T-helper 1 cell treated with Interleukin-12 subunit alpha and Interleukin-12 subunit beta and Interleukin-4 antibody, amounts not matched to agents 30 μg/mL and 1 μg/mL, for 36 hours (primary cell): ENCODE measurements around the gene FANCE.

Experiments used
- H3K27ac Mint-ChIP-seq: one replicate; pipeline ENCODE4 v1.8.0; 2021; ENCODE audit warnings: mild to moderate bottlenecking, mixed read lengths
- H3K27me3 Mint-ChIP-seq: one replicate; pipeline ENCODE4 v1.8.0; 2021; ENCODE audit warnings: low read depth, mixed read lengths
- H3K36me3 Mint-ChIP-seq: one replicate; pipeline ENCODE4 v1.8.0; 2021; ENCODE audit warnings: low read depth, mixed read lengths
- H3K4me1 Mint-ChIP-seq: one replicate; pipeline ENCODE4 v1.8.0; 2021; ENCODE audit warnings: low read depth, mixed read lengths
- H3K4me3 Mint-ChIP-seq: one replicate; pipeline ENCODE4 v1.8.0; 2021; ENCODE audit warnings: mild to moderate bottlenecking, moderate library complexity, mixed read lengths
- H3K9me3 Mint-ChIP-seq: one replicate; pipeline ENCODE4 v1.8.0; 2021; ENCODE audit warnings: mixed read lengths

Gene FANCE

DNA sequence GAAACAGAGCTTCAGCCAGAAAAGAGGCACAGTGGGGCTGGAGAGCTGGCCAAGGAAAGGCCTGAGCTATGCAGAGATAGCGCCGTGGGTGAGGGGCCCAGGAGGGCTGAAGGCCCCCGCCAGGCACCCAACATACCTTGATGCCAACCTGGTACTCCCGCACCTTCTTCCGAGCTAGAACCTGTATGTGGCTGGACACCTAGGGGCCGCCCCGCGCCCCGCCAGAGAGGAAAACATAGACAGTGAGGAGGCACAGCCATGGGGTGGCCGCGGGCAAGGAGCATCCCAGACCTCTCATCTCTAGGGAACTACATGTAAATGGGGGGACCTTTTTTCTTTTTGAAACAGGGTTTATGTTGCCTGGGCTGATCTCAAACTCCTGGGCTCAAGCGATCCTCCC, 28.0 kb downstream of the FANCE start:
- H3K27ac Mint-ChIP-seq, result no peak overlapping the region
- no peaks in the 10 kb centered on the region for H3K36me3 Mint-ChIP-seq
- no peaks in the 10 kb centered on the region for H3K4me1 Mint-ChIP-seq
- H3K4me3 Mint-ChIP-seq, result no peak overlapping the region
- no peaks in the 10 kb centered on the region for H3K27me3 Mint-ChIP-seq
- H3K9me3 Mint-ChIP-seq, result no peaks in the 10 kb centered on the region

DNA sequence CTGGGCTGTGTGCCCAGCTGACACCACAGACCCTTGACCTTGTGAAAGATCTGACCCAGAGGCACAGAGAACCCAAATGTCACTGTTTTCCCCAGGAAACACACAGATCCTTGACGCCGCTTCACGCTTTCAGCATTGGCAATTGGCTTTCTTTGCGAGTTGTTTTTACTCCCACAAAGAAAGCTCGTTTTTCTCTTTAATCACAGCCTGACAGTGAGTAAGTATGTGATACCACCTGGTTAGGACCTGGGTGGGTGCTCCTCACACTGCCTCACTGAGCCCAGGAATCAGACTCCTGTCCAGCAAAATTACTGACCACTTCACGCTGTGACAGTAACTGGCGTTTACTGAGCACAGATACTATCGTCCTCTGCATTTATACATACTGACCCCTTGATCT, 29.1 kb downstream of the FANCE start:
- Mint-ChIP-seq H3K4me1 (no peaks in the 10 kb centered on the region), H3K9me3 (no peaks in the 10 kb centered on the region), H3K27me3 (no peaks in the 10 kb centered on the region), H3K36me3 (no peaks in the 10 kb centered on the region), H3K4me3 (no peak overlapping the region), H3K27ac (no peak overlapping the region)

DNA sequence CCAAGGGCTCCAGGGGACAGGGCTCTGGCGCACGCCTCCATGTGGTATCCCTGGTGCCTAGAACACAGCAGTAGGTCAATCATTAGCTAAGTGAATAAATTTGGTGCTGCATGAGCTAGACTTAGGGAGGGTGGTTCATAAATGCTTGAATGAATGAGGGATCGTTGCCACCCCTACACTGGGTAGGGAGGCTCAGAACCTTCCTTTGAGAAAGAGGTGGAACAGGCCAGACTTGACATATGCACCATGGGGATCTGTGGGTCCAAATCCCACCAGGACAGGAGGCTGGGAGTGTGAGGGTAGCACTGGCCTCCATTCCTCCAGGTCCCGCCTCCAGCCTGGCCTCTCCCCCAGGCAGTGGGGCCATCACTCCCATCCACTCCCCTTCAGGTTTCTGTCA, 30.9 kb downstream of the FANCE start:
- Mint-ChIP-seq H3K27ac (no peak overlapping the region), H3K36me3 (no peaks in the 10 kb centered on the region), H3K4me3 (no peak overlapping the region)

GRCh38 chr6:35483490-35483889, 31.4 kb downstream of the FANCE start:
- H3K27ac Mint-ChIP-seq, result no peak overlapping the region
- no peak overlapping the region for H3K4me3 Mint-ChIP-seq
- no peaks in the 10 kb centered on the region for H3K9me3 Mint-ChIP-seq
- H3K4me1 Mint-ChIP-seq, result peaks cover 8% of the 10 kb centered on the region
- H3K36me3 Mint-ChIP-seq, result no peaks in the 10 kb centered on the region
- H3K27me3 Mint-ChIP-seq, result no peaks in the 10 kb centered on the region

More for the DNA sequence above, 30.9 kb downstream of the FANCE start:
- no peaks in the 10 kb centered on the region for H3K9me3 Mint-ChIP-seq
- peaks cover 6% of the 10 kb centered on the region for H3K4me1 Mint-ChIP-seq
- no peaks in the 10 kb centered on the region for H3K27me3 Mint-ChIP-seq

DNA sequence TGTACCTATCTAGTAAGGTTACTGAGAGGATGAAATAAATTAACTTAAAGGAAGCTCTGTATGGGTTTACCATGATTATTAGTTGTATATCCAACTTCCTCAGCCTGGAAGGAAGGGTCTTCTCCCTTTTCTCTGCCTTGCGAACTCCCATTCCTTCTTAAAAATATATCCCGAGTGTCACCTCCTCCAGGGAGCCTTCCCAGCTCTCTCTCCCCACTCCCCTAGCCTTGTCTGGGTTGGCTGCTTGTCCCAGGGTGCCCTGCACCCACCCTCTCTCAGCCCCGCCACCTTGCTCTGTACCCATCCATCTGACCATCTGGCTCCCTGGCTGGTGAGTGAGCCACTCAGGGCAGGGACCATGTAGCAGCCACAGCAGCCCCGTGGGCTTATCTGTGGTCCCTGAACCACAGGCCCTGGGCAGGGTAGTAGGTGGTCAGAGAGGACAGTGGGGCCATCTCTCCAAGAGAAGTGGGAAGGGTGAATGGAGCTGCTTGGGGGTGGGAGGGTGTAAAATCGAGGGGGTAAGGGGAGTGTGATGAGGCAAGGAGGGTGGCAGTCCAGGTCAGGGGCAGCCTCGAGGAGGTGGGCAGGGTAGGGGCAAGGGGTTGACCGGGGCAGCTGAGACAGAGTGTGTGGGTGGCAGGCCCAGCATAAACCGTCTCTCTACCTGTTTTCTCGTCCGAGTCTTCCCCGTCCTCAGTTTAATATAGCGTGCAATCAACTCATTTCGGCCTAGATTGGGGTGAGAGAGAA, 31.9 kb downstream of the FANCE start:
- Mint-ChIP-seq H3K9me3 (no peaks in the 10 kb centered on the region), H3K4me3 (no peak overlapping the region), H3K27ac (no peak overlapping the region), H3K27me3 (no peaks in the 10 kb centered on the region), H3K36me3 (no peaks in the 10 kb centered on the region), H3K4me1 (peaks cover 8% of the 10 kb centered on the region)

DNA sequence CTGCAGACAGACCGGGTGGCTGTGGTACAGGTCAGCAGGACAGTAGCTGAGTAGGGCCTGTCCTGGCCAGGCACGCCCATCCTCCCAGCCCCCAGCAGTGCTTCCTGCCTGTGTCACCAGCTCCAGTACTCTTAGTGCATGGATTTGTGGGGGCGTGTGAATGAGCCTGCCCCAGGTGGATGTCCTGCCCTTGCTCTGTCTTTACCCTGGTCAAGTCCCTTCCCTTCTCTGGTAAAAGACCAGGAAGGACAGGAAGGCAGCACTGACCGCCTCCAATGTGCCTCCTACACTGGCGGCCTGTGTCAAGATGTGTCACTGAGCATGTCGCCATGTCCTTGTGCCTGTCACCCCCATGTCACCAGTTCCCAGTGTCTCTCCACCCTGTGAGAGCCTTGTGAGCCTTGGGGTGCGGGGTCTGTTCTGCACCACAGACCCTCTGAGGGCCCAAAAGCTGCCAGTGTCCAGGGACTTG, 32.8 kb downstream of the FANCE start:
- H3K27me3 Mint-ChIP-seq, result no peaks in the 10 kb centered on the region
- no peaks in the 10 kb centered on the region for H3K36me3 Mint-ChIP-seq
- H3K9me3 Mint-ChIP-seq, result no peaks in the 10 kb centered on the region
- H3K27ac Mint-ChIP-seq, result no peak overlapping the region
- H3K4me3 Mint-ChIP-seq, result no peak overlapping the region
- peaks cover 8% of the 10 kb centered on the region for H3K4me1 Mint-ChIP-seq

GRCh38 chr6:35485402-35485877, 33.3 kb downstream of the FANCE start:
- no peaks in the 10 kb centered on the region for H3K9me3 Mint-ChIP-seq
- H3K27me3 Mint-ChIP-seq, result no peaks in the 10 kb centered on the region
- H3K36me3 Mint-ChIP-seq, result no peaks in the 10 kb centered on the region
- no peak overlapping the region for H3K4me3 Mint-ChIP-seq
- H3K4me1 Mint-ChIP-seq, result peaks cover 8% of the 10 kb centered on the region
- no peak overlapping the region for H3K27ac Mint-ChIP-seq

DNA sequence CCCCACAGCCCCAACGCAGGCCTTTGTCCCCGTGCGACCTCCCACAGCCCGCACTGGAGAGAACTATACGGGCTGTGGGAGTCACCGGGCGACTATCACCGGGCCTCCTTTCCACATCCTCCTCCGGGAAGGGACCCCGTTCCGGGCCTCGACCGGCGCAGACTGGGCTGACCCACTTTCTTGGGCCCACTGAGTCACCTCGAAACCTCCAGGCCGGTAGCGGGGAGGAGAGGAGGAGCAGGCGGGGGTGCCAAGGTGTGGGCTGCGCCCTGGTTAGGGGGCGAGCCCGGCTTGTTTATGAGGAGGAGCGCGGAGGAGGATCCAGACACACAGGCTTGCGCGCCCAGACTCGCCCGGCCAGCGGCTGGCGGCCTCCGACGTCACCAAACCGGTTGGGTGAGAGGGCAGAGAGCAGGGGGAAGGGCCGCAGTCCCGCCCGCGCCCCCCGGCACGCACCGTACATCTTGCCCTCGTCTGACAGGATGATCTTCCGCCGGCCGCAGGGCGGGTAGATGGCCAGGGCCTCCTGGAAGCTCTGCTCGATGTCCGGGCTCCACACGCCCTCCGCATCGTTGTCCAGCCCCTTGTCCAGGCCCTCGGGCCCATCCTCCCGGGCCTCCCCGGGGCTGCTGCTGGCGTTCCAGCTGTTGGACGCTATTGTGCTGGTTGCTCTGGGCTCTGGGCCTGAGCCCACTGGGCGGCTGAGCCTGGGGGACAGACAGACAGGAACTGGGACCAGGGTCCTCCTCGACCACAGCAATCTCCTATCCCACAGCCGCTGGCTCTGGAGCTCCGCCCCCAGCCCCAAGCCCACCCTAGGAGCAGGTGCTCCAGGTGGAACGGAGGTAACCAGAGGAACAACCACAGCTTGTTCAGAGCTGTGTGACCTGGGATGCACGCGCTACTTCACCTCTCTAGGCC, 34.1 kb downstream of the FANCE start:
- Mint-ChIP-seq H3K27ac (no peak overlapping the region), H3K4me1 (peaks cover 8% of the 10 kb centered on the region), H3K27me3 (peaks cover 5% of the 10 kb centered on the region), H3K9me3 (no peaks in the 10 kb centered on the region), H3K36me3 (no peaks in the 10 kb centered on the region), H3K4me3 (no peak overlapping the region)

GRCh38 chr6:35487658-35488516, 35.7 kb downstream of the FANCE start:
- H3K4me1 Mint-ChIP-seq, result peaks cover 8% of the 10 kb centered on the region
- H3K4me3 Mint-ChIP-seq, result no peak overlapping the region
- H3K27ac Mint-ChIP-seq, result no peak overlapping the region
- H3K27me3 Mint-ChIP-seq, result peaks cover 9% of the 10 kb centered on the region
- no peaks in the 10 kb centered on the region for H3K9me3 Mint-ChIP-seq
- H3K36me3 Mint-ChIP-seq, result no peaks in the 10 kb centered on the region

GRCh38 chr6:35488517-35488862, 36.4 kb downstream of the FANCE start:
- Mint-ChIP-seq H3K36me3 (no peaks in the 10 kb centered on the region), H3K9me3 (no peaks in the 10 kb centered on the region), H3K4me1 (peaks cover 8% of the 10 kb centered on the region), H3K27me3 (peaks cover 15% of the 10 kb centered on the region), H3K4me3 (no peak overlapping the region), H3K27ac (no peak overlapping the region)

- H3K36me3 Mint-ChIP-seq, result no peaks in the 10 kb centered on the region
- H3K27me3 Mint-ChIP-seq, result peaks cover 18% of the 10 kb centered on the region
- no peak overlapping the region for H3K27ac Mint-ChIP-seq
- H3K9me3 Mint-ChIP-seq, result no peaks in the 10 kb centered on the region
- peaks cover 10% of the 10 kb centered on the region for H3K4me1 Mint-ChIP-seq
- H3K4me3 Mint-ChIP-seq, result no peak overlapping the region
Observed at GRCh38 chr6:35489066-35489465, 36.9 kb downstream of the FANCE start.

DNA sequence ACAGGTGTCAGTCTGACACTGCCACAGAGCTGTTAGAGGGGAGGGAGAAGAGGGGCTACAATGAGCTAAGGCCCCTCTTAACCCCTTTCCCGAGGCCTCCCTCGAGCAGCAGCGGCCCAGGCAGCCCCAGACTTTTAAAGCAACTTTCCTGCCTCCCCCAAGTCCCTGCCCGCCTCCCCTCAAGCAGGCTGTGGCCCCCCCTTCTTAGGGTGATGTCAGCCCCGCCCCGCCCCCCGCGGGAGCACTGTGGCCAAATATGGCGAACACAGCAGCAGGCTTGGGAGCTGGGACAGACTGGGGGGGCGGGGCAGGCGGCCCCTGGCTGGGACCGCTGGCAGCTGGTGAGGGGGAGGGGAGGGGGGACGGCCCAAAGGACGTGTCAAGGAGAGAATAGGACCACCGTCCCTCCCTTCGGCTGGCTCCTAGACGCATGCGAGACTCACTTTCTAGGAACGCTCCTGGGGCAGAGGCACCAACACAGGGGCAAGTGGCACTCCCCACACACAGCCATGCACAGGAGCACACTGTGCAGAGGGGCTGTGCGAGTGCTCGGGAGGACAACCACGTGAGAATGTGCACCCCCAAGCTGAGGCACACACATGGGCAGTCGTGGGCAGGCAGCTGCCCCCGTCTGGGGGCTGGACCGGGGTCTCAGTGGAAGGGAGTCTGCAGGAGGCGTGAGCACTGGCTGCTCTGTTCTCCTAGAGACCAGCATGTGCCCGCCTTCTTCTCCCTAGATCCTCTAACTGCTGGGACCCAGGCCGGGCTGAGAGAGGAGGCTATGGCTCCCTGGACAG, 38.1 kb downstream of the FANCE start:
- H3K36me3 Mint-ChIP-seq, result no peaks in the 10 kb centered on the region
- H3K27me3 Mint-ChIP-seq, result peaks cover 24% of the 10 kb centered on the region
- H3K27ac Mint-ChIP-seq, result no peak overlapping the region
- peaks cover 11% of the 10 kb centered on the region for H3K4me1 Mint-ChIP-seq
- no peak overlapping the region for H3K4me3 Mint-ChIP-seq
- H3K9me3 Mint-ChIP-seq, result no peaks in the 10 kb centered on the region

DNA sequence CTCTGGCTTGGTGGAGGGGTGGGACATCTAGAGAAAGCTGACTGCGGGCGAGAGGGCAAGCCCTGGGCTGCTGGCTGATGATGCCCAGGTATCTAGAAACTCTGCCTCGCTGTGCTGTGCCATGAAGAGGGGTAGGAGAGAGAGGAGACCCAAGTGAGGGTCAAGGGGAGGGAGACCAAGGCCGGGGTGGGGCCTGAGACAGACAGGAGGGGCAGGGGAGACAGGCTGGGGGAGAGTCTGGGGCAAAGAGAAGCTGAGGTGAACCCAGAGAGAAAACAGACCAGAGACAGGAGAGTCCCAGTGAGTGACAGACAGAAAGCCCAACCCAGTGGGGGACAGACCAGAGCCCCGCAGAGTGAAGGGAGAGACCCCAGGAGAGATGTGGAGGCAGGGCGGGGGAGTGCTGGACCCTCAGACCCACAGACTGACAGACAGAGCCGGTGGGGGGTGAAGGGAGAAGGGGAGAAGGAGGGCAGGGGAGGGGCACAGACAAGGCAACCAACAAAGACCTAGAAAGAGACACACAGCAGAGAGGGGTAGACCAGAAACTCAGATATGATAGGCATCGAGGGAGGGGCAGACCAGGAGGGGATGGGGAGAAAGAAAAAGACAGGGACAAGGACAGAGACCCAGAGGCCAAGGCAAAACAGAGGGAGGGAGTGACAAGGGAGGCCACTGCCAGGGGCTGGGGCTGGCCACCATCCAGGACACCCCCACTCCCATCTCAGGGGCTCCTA, 38.9 kb downstream of the FANCE start:
- Mint-ChIP-seq H3K9me3 (no peaks in the 10 kb centered on the region), H3K36me3 (no peaks in the 10 kb centered on the region), H3K4me3 (no peak overlapping the region), H3K27ac (no peak overlapping the region), H3K4me1 (peaks cover 11% of the 10 kb centered on the region), H3K27me3 (peaks cover 32% of the 10 kb centered on the region)
